ENCODE data around the gene KCNAB2.

The KCNAB2 gene

GRCh38 chr1:6084781-6085495 is 39.2 kb downstream of the KCNAB2 start:
- no peak for DNase-seq

- DNase-seq: no peak
These were observed 40.0 kb downstream of the KCNAB2 start for GRCh38 chr1:6085666-6086065.

- DNase-seq: no peak
These were observed 40.7 kb downstream of the KCNAB2 start for GRCh38 chr1:6086358-6086757.

- no peak for DNase-seq
These were observed 41.2 kb downstream of the KCNAB2 start for GRCh38 chr1:6086762-6087376.

GRCh38 chr1:6087377-6087772 is 41.7 kb downstream of the KCNAB2 start:
- DNase-seq: no peak

GRCh38 chr1:6087958-6088357 is 42.3 kb downstream of the KCNAB2 start:
- no peak for DNase-seq

- no peak for DNase-seq
These were observed 43.3 kb downstream of the KCNAB2 start for GRCh38 chr1:6088956-6089355.

- no peak for DNase-seq
These were observed 44.6 kb downstream of the KCNAB2 start for GRCh38 chr1:6090288-6090687.

GRCh38 chr1:6090996-6091822 is 45.5 kb downstream of the KCNAB2 start:
- no peak for DNase-seq

- DNase-seq: no peak
These were observed 46.1 kb downstream of the KCNAB2 start for GRCh38 chr1:6091823-6092109.

GRCh38 chr1:6092211-6092610 is 46.5 kb downstream of the KCNAB2 start:
- DNase-seq: no peak

- no peak for DNase-seq
These were observed 47.4 kb downstream of the KCNAB2 start for GRCh38 chr1:6093071-6093470.

- DNase-seq: no peak
These were observed 47.9 kb downstream of the KCNAB2 start for GRCh38 chr1:6093611-6094010.

GRCh38 chr1:6094246-6094645 is 48.6 kb downstream of the KCNAB2 start:
- no peak for DNase-seq

- DNase-seq: no peak
These were observed 49.3 kb downstream of the KCNAB2 start for GRCh38 chr1:6094801-6095505.

- DNase-seq: no peak
These were observed 50.0 kb downstream of the KCNAB2 start for GRCh38 chr1:6095511-6096242.

GRCh38 chr1:6096243-6097116 is 50.8 kb downstream of the KCNAB2 start:
- no peak for DNase-seq

GRCh38 chr1:6097117-6097595 is 51.5 kb downstream of the KCNAB2 start:
- DNase-seq: no peak

- no peak for DNase-seq
These were observed 52.1 kb downstream of the KCNAB2 start for GRCh38 chr1:6097824-6098223.

- DNase-seq: no peak
These were observed 52.9 kb downstream of the KCNAB2 start for GRCh38 chr1:6098303-6099215.
